Hepatic stellate cell (primary cell): ENCODE measurements around the gene MTPN.

Experiments
- DNase-seq: peaks from one replicate; pipeline ENCODE4 v3.0.0; 2011; ENCODE audit warnings: low spot score

MTPN gene

DNA sequence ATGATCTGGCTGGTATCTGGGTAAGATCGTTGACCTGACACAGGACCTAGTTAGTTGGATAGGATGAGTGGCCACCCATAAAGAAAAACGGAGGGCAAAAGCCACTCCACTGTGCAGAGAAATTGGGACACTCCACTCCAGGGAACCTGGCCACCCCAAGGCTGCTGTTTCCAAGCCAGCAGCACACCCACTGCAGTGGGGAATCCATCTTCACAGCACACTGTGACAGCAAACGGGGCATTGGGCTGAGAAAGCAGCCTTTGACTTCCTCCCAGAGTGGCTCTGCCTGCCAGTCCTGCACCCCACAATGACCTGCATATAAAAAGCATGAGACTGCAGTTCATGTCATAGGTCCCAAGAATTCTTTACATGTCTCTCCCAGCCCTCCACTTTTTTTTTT is 52.9 kb downstream of the MTPN start:
- no peak for DNase-seq

DNA sequence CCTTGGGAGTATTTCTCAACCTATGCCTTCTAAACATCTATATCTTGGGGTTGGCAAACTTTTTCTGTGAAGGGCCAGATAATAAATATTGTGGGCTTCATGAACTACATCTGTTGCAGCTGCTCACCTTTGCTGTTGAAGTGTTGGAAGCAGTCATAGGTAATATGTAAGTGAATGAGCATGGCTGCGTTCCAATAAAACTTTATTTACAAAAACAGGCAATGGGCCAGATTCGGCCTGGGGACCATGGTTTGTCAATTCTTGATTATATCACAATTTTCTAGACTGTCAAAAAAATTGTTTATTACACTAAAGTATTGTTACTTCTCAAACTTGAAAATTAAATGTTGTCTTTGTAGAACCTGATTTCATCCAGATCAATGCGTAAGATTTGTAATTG is 54.9 kb downstream of the MTPN start:
- no peak for DNase-seq

DNA sequence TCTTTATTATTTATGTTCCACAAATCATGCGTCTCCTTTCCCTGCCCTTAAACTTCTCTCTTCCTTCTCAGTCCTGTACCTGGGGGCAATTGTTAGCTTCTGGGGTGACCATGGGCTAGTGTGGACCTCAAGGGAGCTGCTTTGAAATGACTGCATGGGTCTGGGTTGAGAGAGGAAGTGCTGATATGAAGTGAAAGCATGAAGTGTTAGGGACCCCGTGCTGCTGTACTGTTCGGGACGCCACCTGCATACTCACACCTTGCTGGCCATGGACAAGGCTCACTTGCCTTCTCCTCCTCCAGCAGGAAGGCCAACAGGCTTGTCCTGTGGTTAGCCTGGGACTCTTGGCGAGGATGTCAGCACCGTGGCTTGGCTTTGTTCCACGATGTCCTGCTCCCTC is 56.7 kb downstream of the MTPN start:
- no peak for DNase-seq

DNA sequence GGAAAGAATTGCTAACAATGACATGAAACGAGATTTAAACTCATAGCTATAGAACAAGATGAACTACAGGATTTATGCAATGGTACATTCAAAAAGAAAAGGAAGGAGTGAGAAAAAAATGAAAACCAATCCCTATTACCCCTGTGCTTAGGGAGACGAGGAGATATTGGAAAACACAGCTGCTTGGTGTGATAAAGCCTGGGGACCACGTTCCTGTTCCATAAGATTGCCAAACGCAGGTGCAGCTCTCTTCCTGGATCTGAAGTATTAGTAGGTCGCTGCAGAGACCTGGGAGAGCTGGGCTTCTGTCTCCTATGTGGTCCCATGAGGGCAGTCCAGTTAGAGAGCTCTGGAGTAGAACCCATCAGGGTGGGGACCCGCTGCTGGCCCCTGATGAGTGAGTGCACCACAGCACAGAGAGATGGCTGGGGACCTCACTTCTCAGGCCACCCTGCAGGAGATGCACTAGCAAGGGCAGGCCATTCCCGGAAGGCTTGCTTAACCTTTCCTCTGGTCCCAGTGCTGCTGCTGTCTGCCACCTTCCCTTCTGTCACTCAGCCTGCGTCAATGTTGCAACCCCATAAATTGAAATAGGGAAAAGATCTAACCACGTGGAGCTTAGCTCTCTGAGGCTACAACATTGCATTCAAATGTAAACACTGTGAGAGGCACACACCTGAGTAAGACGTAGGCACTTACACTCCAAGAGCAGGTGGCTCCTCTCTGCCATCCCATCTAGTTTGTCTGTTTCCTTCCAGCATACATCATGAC is 57.9 kb downstream of the MTPN start:
- no peak for DNase-seq

DNA sequence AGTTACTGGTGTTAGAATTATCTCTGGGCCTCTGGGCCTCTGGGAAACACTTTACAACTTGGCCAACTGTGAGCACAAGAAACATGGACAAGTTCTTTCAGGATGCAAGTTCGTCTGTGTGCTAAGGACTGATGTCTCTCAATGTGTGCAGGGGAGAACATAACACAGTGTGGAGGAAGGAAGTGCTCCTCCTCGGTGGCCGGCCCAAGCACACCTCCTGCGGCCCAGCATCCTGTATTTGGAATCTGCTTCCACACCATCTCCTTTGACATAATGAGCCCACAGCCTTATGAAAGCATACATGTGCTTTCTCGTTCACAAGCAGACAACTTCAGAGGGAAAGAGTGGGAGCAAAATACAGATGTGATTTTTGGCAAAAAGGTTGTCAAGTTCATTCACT is 59.0 kb downstream of the MTPN start:
- DNase-seq: no peak

DNA sequence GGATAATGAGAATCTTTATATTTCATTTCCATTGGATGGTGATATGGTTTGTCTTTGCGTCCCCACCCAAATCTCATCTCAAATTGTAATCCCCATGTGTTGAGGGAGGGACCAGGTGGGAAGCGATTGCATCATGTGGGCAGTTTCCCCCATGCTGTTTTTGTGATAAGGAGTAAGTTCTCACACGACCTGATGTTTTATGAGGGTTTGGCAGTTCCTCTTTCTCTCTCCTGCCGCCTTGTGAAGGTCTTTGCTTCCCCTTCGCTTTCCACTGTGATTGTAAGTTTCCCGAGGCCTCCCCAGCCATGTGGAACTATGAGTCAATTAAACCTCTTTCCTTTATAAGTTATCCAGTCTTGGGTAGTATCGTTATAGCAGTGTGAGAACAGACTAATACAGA is 59.4 kb downstream of the MTPN start:
- DNase-seq: no peak

DNA sequence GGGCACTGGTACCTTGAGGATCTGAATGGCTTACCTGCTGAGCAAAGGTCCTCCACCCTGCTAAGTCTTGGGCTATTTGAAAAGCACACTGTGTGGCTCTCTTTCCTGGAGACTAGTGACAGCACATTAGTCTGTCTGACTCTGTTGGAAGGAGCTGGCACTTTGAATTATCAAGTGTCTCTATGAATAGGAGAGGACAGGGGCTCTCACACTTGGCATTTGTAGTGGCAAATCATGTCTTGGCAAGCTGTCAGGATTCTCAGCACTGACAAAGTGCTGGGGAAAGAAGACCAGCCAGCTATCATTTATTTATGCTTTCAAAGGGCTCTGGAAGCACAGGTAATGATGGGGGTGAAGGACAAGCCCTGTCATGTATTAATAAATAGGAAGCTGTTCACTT is 62.8 kb downstream of the MTPN start:
- DNase-seq: no peak

DNA sequence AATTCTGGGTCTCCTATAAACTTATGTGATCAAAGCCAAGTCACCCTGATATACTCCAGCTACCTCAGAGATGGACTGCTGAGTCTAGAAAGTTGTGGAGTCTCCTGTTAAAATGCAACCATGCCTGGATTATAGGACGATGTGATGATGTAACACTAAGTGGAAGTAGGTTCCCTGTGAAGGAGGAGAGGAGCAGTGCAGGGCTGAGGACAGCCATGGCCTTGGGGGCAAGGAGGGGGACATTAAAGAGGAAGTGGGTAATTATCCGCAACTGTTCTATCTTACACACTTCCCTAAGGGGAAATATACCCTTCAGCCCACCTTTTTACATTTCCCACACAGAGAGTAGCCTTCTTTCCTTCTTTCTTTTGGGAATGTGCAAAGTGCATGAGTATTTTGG is 63.8 kb downstream of the MTPN start:
- DNase-seq: no peak

DNA sequence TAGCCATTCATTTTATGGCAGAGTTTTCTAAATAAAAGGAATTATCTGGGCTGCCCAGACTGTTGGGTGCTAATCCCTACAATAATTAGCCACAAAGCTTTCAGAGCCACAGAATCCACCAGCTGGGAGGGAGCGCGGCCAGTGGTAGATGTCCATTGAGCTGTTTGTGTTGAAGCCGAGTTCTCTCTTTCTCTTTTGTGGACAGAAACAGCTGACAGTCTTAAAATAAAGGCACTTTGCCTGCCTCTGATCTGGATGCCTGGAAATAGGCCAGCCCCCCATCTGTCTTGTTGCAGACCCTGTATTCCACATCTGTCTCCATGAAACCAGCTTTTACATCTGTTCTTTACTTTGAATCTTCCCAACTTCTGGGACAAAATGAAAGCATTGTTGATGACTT is 66.1 kb downstream of the MTPN start:
- DNase-seq: no peak

DNA sequence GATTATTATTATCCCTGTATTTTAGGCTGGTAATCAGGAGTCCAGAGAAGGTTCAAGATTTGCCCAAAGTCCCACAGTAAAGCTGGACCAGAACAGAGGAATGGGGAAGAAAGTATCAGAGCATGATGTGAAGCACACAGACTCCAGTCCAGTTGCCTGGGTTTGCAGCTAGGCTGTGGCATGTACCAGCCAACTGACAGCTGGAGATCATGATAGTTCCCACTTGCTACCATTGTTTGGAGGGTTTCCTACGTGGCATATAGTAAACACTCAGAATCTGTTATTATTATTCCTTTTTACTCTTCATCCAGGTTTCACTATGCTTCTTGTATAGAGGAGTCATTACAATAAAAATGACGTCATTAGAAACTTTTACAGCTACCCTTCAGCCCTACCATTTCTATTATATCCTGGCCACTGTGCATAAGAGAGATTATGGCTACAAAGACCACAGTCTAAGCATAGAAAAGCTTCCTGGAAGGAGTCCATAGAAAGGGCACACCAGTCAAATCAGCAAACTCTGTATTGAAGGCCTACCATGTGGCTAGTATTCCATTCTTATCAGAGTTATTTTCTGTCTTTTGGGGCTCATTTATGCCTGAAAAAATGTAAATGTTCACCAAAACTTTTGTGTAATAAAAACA is 66.6 kb downstream of the MTPN start:
- no peak for DNase-seq

DNA sequence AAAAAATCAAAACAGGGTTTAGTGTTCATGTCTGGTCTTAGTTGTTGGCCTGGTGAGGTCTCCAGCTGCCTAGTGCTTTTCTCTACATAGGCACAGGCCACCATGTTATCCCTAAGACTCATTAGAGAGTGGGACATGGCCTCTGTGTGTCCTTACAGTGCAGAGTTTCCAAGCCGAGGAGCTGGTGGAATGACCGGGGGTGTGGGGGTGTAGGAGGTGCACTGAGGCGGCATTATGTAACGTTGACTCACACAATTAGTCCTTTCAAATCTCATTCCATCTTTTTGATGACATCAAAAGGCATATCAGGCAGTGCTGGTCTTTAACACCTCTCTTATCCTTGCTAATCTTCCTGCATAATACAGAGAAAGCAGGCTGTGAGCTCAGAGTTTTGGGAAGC is 71.3 kb downstream of the MTPN start:
- DNase-seq: no peak

DNA sequence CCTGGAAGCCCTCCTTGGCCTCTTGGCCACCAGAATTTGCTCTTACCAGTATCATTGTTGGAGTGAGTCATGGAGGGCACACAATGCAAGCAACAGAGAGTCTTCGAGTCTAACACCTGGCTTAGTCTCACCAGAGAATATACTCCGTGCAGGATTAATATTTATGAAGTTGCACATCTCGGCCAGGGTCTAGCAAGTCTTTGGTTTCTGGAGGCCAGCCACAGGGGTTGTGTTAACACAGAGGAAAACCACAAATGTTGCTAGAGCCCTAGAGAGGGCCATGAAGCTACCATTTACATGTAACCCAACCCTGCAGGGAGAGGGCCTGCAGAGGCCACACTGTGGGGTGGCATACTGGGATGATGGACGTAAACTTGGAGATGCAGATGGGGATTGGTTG is 71.8 kb downstream of the MTPN start:
- no peak for DNase-seq

DNA sequence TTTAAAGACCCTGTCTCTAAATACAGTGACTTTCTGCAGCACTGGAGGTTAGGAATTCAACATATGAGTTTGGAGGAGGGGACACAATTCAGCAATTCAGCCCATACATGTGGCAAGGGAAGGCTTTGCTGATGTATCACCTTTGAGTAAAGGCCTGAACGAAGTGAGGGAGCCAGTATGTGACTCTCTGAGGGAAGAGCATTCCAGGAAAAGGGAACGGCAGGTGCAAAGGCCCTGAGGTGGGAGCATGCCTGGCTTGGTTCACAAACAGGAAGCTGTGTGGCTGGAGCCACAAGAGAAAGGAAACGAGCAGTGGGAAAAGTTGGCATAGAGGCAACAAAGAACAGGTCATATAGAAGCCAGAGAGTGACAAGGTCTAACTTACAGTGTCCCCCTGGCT is 72.9 kb downstream of the MTPN start:
- no peak for DNase-seq

DNA sequence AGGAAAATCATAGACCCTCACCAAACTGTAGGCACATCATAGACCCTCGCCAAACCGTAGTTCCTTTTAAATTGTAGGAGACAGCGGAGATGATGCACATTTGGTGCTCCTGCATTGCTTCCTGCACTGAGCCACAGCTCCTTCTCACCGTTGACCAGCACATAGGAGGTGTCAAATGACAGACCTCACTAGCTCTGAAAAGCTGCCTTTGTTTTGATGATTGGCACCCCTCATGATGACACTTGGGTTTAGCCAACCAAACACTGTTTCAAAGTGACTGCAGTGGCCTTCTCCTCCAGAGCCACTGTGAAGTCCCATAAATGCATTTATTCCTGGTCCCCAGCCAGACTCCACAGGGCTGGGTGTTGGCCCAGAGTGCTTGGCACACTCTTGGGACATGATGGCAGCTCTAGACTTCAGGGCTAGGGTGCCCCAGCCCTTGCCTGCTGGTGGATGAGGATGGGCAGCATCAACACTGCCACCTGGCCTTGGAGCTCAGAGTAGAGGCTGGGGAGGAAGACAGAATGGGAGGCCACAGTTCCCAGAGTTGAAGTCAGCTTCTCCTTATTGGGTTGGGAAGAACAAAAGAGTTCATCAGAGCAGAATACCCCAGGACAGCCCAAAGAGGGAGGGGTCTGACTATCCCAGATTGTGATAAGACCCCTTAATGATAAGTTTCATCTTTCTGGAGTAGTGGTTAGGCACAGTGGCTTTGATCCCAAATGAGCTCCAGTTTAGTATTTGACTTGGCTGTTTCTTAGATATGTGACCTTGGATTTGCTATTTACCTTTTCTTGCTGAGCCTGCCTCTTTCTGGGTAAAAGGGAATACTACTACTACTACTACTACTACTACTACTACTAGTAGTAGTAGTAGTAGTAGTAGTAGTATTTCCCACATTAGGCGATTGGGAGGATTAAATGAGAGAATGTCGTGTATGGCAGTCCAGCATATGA is 75.3 kb downstream of the MTPN start:
- DNase-seq: no peak

DNA sequence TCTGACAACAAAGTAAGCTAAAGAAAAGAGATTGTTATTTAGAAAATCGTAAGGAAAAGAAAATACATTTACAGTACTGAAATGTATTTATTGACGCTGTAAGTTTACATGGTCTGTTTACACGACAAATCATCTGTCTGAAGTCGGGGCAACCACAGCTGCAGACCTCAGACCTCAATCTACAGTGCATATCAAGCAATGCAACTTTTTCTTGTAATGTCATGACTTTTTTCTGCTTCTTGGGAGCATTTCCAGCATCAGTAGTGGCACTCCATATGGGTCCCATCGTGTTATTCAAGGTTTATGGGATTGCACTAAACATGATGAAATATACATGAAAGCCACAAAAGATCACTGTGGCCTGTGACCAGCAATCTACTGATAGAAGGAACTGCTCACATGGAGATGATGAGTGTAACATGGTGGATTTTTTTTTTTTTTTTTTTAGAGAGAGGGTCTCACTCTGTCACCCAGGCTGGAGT is 77.1 kb downstream of the MTPN start:
- no peak for DNase-seq

DNA sequence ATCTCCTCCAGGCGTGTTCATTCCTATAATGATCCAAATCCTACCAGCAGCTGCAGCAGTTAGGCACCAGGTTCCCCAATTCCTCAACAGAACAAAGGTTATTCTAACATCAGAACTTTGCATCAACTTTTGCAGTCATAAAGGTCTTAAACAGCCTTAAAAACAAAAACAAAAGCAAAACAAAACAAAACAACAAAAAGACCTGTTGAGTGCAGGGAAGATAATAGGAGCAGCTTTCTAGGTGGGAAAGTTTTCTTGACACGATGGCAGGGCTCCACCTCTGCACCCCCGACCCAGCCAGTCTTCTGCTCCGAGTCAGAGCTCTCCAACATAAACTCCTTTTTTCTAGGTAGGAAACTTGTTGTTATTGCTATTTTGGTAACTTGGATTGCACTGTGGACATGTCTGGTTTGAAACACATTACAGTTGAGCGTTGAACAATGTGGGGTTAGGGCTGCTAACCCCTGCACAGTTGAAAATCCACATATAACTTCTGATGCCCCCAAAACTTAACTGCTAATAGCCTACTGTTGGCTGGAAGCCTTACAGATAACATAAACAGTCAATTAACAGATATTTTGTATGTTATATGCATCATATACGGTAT is 77.6 kb downstream of the MTPN start:
- DNase-seq: no peak

DNA sequence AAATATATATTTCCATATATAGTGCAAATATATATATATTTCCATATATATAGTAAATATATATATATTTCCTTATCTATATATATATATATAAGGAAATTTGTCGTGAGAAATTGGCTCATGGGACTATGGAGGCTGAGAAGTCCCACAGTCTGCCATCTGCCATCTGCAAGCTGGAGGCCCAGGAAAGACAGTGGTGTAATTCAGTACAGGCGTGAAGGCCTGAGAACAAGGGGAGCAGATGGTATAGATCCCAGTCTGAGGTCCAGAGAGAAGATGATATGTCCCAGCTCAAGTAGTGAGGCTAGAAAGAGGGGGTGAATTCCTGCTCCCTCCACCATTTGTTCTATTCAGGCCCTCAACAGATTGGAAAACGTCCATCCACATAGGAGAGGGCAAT is 78.9 kb downstream of the MTPN start:
- DNase-seq: no peak

DNA sequence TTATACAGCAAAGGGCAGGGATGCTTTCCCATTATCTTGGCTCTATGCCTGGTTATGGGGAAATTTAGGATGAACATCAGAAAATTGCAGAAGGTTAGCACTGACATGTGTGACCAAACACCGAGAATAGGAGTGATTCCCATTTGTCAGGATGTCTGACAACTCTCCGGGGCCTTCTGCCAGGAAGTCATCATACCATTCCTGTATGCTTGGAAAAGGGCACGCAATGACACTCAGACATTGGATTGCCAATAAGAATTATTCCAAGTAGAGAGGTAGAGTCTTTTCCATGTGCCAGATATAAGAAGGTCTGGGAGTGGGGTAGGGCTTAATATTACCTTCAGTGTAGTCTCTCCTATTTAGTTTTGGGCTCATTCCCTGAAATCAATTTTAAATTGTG is 82.3 kb downstream of the MTPN start:
- no peak for DNase-seq

DNA sequence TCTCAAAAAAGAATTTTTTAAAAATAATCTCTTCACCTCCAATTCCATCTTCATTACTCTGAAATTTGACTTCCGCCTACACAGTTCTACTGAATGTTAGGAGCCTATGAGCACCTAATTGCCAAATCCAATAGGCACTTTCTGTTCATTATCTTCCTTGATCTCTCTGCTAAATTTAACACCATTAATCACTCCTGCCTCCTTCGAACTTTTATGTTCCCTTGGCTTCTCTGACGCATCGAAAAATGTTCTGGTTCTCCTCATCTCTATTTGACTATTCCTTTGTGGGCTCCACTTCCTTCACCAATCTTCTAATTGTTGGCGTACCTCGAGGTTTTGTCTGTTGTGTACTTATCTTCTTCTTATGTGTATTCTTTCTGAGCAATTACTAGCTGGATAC is 87.3 kb downstream of the MTPN start:
- DNase-seq: no peak

DNA sequence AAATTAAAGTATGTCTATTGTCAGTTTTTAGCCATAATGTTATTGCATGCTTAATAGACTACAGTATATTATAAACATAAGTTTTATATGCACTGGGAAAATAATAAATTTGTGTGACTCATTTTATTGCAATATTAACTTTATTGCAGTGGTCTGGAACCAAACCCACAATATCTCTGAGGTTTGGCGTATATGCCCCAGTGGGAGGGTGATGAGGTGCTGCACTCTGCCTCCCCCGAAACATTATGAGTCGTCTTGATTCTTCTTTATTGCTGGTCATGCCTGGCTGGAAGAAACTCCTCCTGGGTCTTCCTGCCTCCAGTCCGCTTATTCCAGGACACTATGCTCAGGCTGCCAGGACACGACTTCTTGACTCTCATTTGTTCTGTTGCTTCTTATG is 88.4 kb downstream of the MTPN start:
- no peak for DNase-seq

DNA sequence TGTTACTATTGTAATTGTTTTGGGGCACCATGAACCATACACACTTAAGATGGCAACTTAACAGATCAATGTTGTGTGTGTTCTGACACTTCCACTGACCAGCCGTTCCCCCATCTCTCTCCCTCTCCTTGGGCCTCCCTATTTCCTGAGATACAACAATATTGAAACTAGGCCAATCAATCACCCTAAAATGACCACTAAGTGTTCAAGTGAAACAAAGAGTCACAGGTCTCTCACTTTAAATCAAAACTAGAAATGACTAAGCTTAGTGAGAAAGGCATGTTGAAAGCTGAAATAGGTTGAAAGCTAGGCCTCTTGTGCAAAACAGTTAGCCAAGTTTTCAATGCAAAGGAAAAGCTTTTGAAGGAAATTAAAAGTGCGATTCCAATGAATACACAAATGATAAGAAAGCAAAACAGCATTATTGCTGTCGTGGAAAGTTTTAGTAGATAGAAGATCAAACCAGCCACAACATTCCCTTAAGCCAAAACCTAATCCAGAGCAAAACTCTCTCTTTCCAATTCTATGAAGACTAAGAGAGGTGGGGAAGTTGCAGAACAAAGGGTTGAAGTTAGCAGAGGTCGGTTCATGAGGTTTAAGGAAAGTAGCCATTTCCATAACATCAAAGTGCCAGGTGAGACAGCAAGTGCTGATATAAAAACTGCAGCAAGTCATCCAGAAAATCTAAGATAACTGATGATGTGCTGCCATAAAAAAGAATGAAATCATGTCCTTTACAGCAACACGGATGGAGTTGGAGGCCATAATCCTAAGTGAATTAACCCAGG is 90.6 kb downstream of the MTPN start:
- DNase-seq: no peak
